SJSA1 (cell line): ENCODE data around the gene DHTKD1. TPM values are rescaled to one million over a fixed set of nuclear protein-coding genes. Genes with fewer than 3 reads are reported as not detected.

Source experiments
- total RNA-seq: library from RNA; depleted of rRNA; stranded (reverse); fragments of >200 nt; shearing (Covaris generic); gene quantifications from 2 replicates; pipeline ENCODE4 v1.2.3, GENCODE V29; 2014; rRNA removed

DHTKD1 gene
- total RNA-seq, 1 experiment from 2014 or later, result 19.0 TPM

Other genes with a start within 250 kb of the DHTKD1 start
- 3.0 and 7.5 TPM in 2 replicates for gene PROSER2, start 245.6 kb upstream of the DHTKD1 start, total RNA-seq
- gene UPF2, start 26.1 kb upstream of the DHTKD1 start, total RNA-seq, result 13.8 and 18.6 TPM in 2 replicates
- gene SEC61A2, start 60.7 kb downstream of the DHTKD1 start, total RNA-seq, result 4.4 and 7.7 TPM in 2 replicates
- 72.3 and 109 TPM in 2 replicates for gene NUDT5, start 126.9 kb downstream of the DHTKD1 start, total RNA-seq
- gene CDC123, start 127.2 kb downstream of the DHTKD1 start, total RNA-seq, result 82.8 and 125 TPM in 2 replicates